MM.1S (cell line): Measurements from ENCODE around the gene MRPL22.
"Not testable (repeated sequence)": the region's sequence is repeated elsewhere in the genome, so short reads cannot be mapped to it uniquely, and the experiment has no call there.

Experiments
- DNase-seq: peaks from one replicate; pipeline ENCODE4 v3.0.0-alpha.2; 2015
- H2AFZ ChIP-seq: fragments of 300-600 bp; sonication (generic); 2 replicates; pipeline ENCODE4 v1.6.0; 2016; ENCODE audit warnings: antibody characterized with exemption, low read length
- H3F3A ChIP-seq: fragments of 300-600 bp; sonication (generic); 2 replicates; pipeline ENCODE4 v1.6.1; 2016; ENCODE audit warnings: mild to moderate bottlenecking, antibody characterized with exemption, low read length, moderate library complexity, mixed read lengths; ENCODE audit not compliant: insufficient read depth
- H3K27ac ChIP-seq: fragments of 300-600 bp; sonication (generic); 2 replicates; pipeline ENCODE4 v1.5.1; 2016; ENCODE audit warnings: mild to moderate bottlenecking, low read length
- H3K27me3 ChIP-seq: fragments of 300-600 bp; sonication (generic); replicated peaks from 2 replicates; pipeline ENCODE4 v1.6.0; 2016; ENCODE audit warnings: low read length; ENCODE audit not compliant: insufficient read depth
- H3K36me3 ChIP-seq: fragments of 300-600 bp; sonication (generic); replicated peaks from 2 replicates; pipeline ENCODE4 v1.6.1; 2016; ENCODE audit warnings: mild to moderate bottlenecking, low read length, mixed read lengths; ENCODE audit not compliant: insufficient read depth
- H3K4me1 ChIP-seq: fragments of 300-600 bp; sonication (generic); 2 replicates; pipeline ENCODE4 v1.6.1; 2016; ENCODE audit warnings: low read length, mixed read lengths
- H3K4me2 ChIP-seq: fragments of 300-600 bp; sonication (generic); 2 replicates; pipeline ENCODE4 v1.6.0; 2016; ENCODE audit warnings: low read depth, low read length
- H3K4me3 ChIP-seq: fragments of 300-600 bp; sonication (generic); 2 replicates; pipeline ENCODE4 v1.5.1; 2016; ENCODE audit warnings: low read length, mixed read lengths
- H3K79me2 ChIP-seq: fragments of 300-600 bp; sonication (generic); 2 replicates; pipeline ENCODE4 v1.6.1; 2016; ENCODE audit warnings: mixed run types, low read length, mixed read lengths
- H3K9ac ChIP-seq: fragments of 300-600 bp; sonication (generic); 2 replicates; pipeline ENCODE4 v1.6.1; 2016; ENCODE audit warnings: low read length, mixed read lengths
- H3K9me2 ChIP-seq: fragments of 300-600 bp; sonication (generic); replicated peaks from 2 replicates; pipeline ENCODE4 v1.6.1; 2016; ENCODE audit warnings: mild to moderate bottlenecking, low read length, mixed read lengths; ENCODE audit not compliant: insufficient read depth
- H3K9me3 ChIP-seq: fragments of 300-600 bp; sonication (generic); replicated peaks from 2 replicates; pipeline ENCODE4 v1.6.1; 2016; ENCODE audit warnings: mild to moderate bottlenecking, low read length, mixed read lengths; ENCODE audit not compliant: insufficient read depth
- H4K20me1 ChIP-seq: fragments of 300-600 bp; sonication (generic); 2 replicates; pipeline ENCODE4 v1.6.1; 2016; ENCODE audit warnings: mild to moderate bottlenecking, low read length, moderate library complexity, mixed read lengths; ENCODE audit not compliant: insufficient read depth
- CTCF ChIP-seq: fragments of 300-600 bp; sonication (generic); IDR thresholded peaks from 2 replicates; pipeline ENCODE4 v1.5.1; 2016; ENCODE audit warnings: antibody characterized with exemption, low read length, mixed read lengths
- EZH2 ChIP-seq: fragments of 300-600 bp; sonication (generic); optimal IDR thresholded peaks from 2 replicates; pipeline ENCODE3; 2017; ENCODE audit warnings: low read depth, mild to moderate bottlenecking, antibody characterized with exemption, low read length, mixed read lengths
- EZH2phosphoT487 ChIP-seq: fragments of 300-600 bp; sonication (generic); IDR thresholded peaks from 2 replicates; pipeline ENCODE4 v1.6.1; 2018; ENCODE audit warnings: antibody characterized with exemption, low read length

The MRPL22 gene

DNA sequence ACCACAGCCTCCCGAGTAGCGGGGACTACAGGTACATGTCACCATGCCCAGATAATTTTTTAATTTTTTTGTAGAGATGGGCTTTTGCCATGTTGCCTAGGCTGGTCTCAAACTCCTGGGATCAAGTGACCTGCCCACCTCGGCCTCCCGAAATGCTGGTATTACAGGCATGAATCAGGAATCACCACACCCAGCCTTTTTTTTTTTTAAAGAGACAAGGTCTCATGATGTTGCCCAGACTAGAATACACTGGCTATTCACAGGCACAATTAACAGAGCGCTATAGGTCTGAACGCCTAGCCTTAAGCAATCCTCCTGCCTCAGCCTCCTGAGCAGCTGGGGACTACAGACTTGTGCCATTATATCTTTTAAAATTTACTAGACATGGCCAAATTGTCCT, 39.0 kb upstream of the MRPL22 start:
- Histone ChIP-seq H3F3A (no peaks in the 10 kb centered on the region), H3K79me2 (no peaks in the 10 kb centered on the region), H3K9me2 (no peaks in the 10 kb centered on the region), H2AFZ (no peak overlapping the region), H3K4me2 (no peak overlapping the region), H4K20me1 (no peaks in the 10 kb centered on the region), H3K27ac (no peak overlapping the region), H3K4me1 (no peaks in the 10 kb centered on the region), H3K36me3 (peaks cover 25% of the 10 kb centered on the region), H3K27me3 (no peaks in the 10 kb centered on the region), H3K4me3 (no peak overlapping the region), H3K9me3 (no peaks in the 10 kb centered on the region; the same call in 1 of the 2 replicates), H3K9ac (no peak overlapping the region)
- TF ChIP-seq EZH2 (no peak), CTCF (no peak), EZH2phosphoT487 (no peak)
- DNase-seq, result no peak

- not testable (repeated sequence) for H3K27ac ChIP-seq, H3K9me3 ChIP-seq, DNase-seq, H2AFZ ChIP-seq, H3K9ac ChIP-seq, H3K9me2 ChIP-seq, H3K79me2 ChIP-seq, H4K20me1 ChIP-seq, H3F3A ChIP-seq, H3K27me3 ChIP-seq, H3K4me3 ChIP-seq, H3K4me1 ChIP-seq, H3K4me2 ChIP-seq
- peaks cover 15% of the 10 kb centered on the region for H3K36me3 ChIP-seq
Measured at GRCh38 chr5:154905601-154906000, 35.3 kb upstream of the MRPL22 start.

DNA sequence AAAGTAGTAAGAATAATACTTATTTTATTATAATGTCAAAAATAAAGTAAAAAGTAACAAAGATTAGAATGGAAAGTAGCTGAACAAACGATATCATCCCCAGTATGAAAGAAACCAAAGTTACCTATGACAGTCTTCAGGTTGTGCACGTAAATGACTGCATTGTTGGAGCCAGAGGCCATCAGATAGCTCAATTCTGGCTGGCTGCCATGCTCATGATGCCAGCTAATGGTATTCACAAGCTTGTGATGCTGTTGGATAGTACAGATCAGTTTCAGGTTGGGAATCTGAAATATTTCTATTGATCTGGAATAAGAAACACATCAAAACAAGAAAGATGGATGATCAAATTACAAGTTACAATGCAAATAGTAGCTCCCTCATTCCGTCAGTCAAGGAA, 24.0 kb upstream of the MRPL22 start:
- DNase-seq, result no peak
- no peak overlapping the region for H3K27ac ChIP-seq
- TF ChIP-seq EZH2phosphoT487 (no peak), EZH2 (no peak), CTCF (no peak)
- peaks cover 17% of the 10 kb centered on the region for H3K36me3 ChIP-seq
- no peaks in the 10 kb centered on the region for H3K9me3 ChIP-seq
- no peaks in the 10 kb centered on the region for H3K79me2 ChIP-seq
- H3K27me3 ChIP-seq, result no peaks in the 10 kb centered on the region
- H3K9ac ChIP-seq, result no peak overlapping the region
- H4K20me1 ChIP-seq, result no peaks in the 10 kb centered on the region
- H3K4me2 ChIP-seq, result no peak overlapping the region
- no peaks in the 10 kb centered on the region for H3F3A ChIP-seq
- no peaks in the 10 kb centered on the region for H3K4me1 ChIP-seq
- no peaks in the 10 kb centered on the region for H3K9me2 ChIP-seq
- no peak overlapping the region for H2AFZ ChIP-seq
- H3K4me3 ChIP-seq, result no peak overlapping the region

- Histone ChIP-seq H3K4me3 (no peak overlapping the region), H3K4me2 (no peak overlapping the region), H3K9ac (no peak overlapping the region), H4K20me1 (no peaks in the 10 kb centered on the region), H3K27me3 (no peaks in the 10 kb centered on the region), H3K36me3 (peaks cover 11% of the 10 kb centered on the region), H3K9me2 (no peaks in the 10 kb centered on the region), H3K27ac (no peak overlapping the region), H3F3A (no peaks in the 10 kb centered on the region), H3K79me2 (no peaks in the 10 kb centered on the region), H2AFZ (no peak overlapping the region), H3K9me3 (no peaks in the 10 kb centered on the region), H3K4me1 (no peaks in the 10 kb centered on the region)
- TF ChIP-seq EZH2, result no peak
- TF ChIP-seq CTCF, result no peak
- TF ChIP-seq EZH2phosphoT487, result no peak
- no peak for DNase-seq
Measured at GRCh38 chr5:154917757-154918156, 23.1 kb upstream of the MRPL22 start.
